Esophagus squamous epithelium (tissue), 4 donors: Measurements from ENCODE around the gene NPLOC4.

Experiments used
- CTCF ChIP-seq, 6 experiments: fragments of 450-650 bp in 4 of 6; fragments of 200-600 bp in 2 of 6; sonication (generic) in 2 of 6; IDR thresholded peaks; one replicate each; pipeline ENCODE4 v1.5.1; 2016 to 2019; ENCODE audit warnings: antibody characterized with exemption in 6 of 6, mild to moderate bottlenecking in 4 of 6, moderate library complexity in 4 of 6
- POLR2A ChIP-seq, 4 donors: fragments of 450-650 bp; IDR thresholded peaks; one replicate each; pipeline ENCODE4 v1.6.1; 2017; ENCODE audit warnings: antibody characterized with exemption in 4 of 4, mild to moderate bottlenecking in 4 of 4, moderate library complexity in 3 of 4

GRCh38 chr17:81648707-81649085 is 11.8 kb upstream of the NPLOC4 start:
- no peak for TF ChIP-seq CTCF (IDR thresholded peaks at IDR 0.05)
- no peak for TF ChIP-seq POLR2A (IDR thresholded peaks at IDR 0.05)
